TTC549 (cell line): ENCODE measurements around the gene SF3B6.
"Not testable (repeated sequence)": the region's sequence is repeated elsewhere in the genome, so short reads cannot be mapped to it uniquely, and the experiment has no call there.

Experiments
- FAIRE-seq: peaks from 2 replicates; lab custom pipeline; 2012; peaks lifted over from hg19 to GRCh38; lab: Jason Lieb, UNC

The SF3B6 gene

GRCh38 chr2:24093270-24093669 is 17.1 kb upstream of the SF3B6 start:
- not testable (repeated sequence) for FAIRE-seq

DNA sequence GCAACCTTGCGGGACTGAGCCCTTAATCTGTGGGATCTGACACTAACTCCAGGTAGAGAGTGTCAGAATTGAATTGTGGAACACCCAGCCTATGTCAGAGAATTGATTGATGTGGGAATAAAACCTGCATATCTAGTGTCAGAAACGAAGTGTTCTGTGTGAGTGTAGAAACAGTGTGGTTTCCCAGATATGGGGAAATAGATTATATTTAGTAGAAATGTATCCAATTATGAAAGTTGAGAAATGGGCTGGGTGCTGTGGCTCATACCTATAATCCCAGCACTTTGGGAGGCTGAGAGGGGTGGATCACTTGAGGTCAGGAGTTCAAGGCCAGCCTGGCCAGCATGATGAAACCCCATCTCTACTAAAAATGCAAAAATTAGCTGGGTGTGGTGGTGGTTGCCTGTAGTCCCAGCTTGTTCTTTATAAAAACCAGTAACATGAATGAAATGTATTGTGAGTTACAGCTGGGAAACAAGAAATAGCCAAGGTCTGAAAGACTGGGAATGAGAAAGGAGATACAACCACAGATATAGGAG is 12.8 kb upstream of the SF3B6 start:
- no peak for FAIRE-seq

- no peak for FAIRE-seq
Measured at GRCh38 chr2:24087032-24087431, 10.9 kb upstream of the SF3B6 start.

GRCh38 chr2:24086241-24086640 is 10.1 kb upstream of the SF3B6 start:
- no peak for FAIRE-seq

DNA sequence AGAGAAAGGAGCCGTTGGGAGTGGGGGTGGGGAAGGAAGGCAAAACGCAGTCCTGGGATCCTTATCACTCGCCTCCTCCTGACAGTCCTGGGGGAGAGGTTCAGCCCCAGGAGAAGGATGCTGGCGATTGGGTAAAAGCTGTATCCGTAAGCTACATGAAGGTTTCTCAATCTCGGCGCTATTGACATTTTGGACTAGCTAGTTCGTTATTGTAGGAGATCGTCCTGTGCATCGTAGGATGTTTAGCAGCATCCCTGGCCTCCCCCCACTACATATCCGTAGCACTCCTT is 9.0 kb upstream of the SF3B6 start:
- no peak for FAIRE-seq

DNA sequence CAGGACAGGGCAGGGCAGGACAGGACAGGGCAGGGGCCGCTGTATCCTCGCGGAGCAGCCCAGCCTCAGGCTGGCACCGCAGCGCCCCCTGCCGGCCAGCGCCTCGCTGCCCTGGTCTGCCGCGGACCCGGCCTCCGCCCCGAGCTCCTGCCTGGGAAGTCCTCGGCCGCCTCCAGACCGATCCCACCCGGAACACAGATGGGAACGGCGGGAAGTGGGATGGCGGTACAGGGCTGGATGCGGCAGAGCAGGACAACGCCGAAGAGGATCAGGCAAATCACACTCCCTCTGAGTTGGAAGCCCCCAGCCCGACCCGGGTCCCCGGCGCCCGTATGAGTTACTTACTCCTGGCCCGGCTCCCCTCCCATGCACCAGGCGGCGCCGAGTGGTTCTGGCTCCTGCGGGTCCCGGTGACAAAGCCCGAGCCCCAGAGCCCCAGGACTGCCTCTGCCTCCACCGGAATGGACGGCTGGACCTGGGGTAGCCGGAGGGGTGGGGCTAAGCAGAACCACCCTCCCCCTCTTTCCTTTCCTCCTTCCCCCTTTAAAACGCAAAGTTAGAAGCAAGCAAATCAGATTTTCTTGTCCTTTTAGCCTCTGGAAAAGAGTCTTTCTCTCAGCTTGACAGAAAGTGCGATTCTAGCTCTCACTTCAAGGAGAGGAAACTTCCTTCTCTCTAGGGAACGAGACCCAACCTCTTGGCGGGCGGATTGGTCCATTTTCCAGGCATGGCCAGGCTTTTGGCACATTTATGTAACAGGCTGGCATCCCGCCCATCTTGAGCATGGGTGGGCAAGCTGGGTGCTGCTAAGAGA is 8.5 kb upstream of the SF3B6 start, which contains the start of gene TP53I3:
Gene TP53I3 (minus strand): TSS at position 449 of the 814 bp plus-strand sequence. CDS start 508 bp downstream, outside the sequence.
- FAIRE-seq, result peak; percentile 15

GRCh38 chr2:24083567-24084385 is 7.7 kb upstream of the SF3B6 start:
- FAIRE-seq, result no peak

GRCh38 chr2:24082787-24083566 is 6.9 kb upstream of the SF3B6 start:
- no peak for FAIRE-seq

GRCh38 chr2:24080701-24081100 is 4.6 kb upstream of the SF3B6 start:
- no peak for FAIRE-seq

DNA sequence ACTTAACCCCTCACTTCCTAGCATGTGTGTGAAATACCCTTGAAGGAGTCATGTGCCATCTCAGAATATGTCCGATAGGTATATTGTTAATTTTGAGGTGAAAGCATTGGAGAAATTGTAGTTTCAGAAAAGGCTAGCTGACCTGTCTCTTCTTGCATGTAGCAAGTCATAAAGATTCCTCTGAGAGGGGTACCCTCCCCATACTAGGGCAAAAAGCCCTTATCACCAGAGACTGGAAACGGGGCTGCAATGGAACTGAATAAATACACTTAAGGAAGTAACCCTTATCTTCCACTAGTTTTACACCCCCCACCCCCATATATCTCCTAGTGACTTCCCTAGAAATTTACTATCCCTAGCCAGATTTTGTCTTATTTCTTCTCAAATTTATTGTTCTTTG is 1.8 kb upstream of the SF3B6 start:
- FAIRE-seq, result no peak

DNA sequence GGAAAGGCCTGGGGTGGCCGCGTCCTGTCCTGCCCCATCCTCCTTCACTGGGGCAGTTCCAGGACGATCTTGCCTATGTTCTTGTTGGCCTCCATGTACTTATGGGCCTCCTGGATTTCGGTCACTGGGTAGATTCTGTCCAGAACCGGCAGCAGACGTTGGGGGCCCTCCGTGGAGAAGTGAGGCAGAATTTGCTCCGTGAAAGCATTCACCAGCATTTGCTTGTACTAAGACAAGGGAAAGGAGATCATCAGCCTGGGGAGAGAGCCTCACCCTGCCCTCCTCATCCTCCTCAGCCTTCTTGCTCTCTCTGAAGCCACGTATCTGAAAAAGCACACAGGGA is 1.4 kb upstream of the SF3B6 start:
- FAIRE-seq, result no peak

DNA sequence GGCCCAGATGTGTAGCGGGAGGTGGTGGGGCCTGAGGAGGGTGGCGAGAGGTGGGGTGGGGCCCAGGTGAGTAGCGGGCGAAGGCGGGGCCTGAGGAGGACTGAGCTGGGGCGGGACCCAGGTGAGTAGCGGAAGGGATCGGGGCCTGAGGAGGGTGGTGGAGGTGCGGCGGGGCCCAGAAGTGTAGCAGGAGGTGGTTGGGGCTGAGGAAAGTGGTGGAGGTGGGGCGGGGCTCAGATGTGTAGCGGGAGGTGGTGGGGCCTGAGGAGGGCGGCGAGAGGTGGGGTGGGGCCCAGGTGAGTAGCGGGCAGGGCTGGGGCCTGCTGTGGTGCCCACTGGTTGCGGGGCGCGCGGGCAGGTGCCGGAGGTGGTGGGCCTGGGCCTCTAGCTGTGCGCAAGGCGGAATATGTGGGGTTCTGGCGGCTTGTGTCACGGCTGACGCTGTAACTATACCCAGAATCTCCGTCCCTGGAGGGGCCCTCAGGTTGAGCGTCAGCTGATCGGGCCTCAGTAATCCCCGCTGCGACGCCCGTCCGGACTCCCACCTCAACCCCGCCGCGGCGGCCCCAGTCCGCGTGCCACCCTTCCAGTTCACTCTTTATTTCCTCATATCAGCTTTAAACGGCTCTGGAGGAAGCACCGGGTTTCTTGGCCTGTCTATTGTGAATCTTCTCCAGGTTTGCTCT is 866 bp upstream of the SF3B6 start:
- FAIRE-seq, result no peak

- FAIRE-seq, result no peak
Measured at GRCh38 chr2:24075259-24075658, 867 bp downstream of the SF3B6 start.

GRCh38 chr2:24073816-24074215 is 2.3 kb downstream of the SF3B6 start:
- FAIRE-seq, result no peak

DNA sequence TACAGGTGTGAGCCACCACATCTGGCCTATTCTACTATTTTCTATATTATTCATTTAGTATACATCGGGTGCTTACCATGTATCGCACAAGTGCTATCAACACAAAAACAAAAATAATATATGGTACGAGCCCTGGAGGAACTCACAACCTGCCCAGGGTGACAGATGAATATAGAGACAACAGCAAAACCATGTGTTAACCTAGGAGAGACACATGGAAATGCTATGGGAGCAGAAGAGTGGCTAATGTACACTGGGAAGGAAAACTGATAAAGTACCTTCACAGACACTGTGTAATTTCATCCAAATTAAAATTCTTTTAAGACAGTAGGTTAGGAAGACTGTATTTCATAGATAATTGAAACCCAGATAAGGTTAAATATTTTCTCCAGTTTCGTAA is 3.9 kb downstream of the SF3B6 start:
- no peak for FAIRE-seq

DNA sequence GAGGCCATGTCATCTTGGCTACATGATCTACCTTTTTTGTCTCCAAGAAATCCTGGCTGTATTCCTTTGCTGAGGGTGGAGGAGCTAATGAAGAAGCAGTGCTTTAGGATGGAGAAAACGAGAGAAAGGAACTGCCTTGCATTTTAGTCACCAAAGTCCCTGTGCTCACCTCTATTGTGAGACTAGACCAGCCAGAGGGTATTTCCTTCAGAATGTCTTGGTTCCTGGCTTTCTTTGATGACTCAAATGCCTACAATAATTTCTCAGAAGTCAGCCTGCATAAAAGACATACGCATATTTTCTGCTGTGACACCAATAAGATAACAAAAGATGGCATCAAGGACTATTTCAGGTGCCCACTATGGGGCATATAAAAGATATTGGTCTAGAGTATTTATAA is 10.8 kb downstream of the SF3B6 start:
- no peak for FAIRE-seq

- no peak for FAIRE-seq
Measured at GRCh38 chr2:24058564-24059271, 17.4 kb downstream of the SF3B6 start.

GRCh38 chr2:24055750-24056149 is 20.4 kb downstream of the SF3B6 start:
- FAIRE-seq, result no peak

GRCh38 chr2:24054366-24055010 is 21.6 kb downstream of the SF3B6 start:
- no peak for FAIRE-seq

GRCh38 chr2:24052951-24053350 is 23.2 kb downstream of the SF3B6 start:
- no peak for FAIRE-seq

DNA sequence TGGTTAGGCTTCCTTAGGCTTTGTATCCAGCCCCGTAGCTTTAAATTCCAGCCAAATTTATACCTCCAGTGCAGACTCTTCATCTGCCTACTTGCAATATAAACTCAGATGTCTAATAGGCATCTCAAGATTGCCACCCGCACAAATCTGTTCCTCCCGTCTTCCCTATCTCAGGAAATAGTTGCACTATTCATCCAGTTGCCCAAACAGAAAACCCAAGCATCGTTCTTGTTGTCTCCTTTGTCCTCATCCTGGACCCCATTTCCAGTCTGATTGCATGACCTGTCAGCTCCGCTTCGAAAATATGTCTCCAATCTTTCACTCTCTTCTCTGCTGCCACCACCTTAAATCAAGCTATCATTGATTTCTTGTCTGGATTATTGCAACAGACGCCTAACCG is 24.3 kb downstream of the SF3B6 start:
- FAIRE-seq, result no peak
